Measurements from ENCODE around the gene SOCS6. TPM values are rescaled to one million over a fixed set of nuclear protein-coding genes. Genes with fewer than 3 reads are reported as not detected.

The SOCS6 gene
- total RNA-seq, 1 experiment from 2014 or later, result 53.4 TPM

DNA sequence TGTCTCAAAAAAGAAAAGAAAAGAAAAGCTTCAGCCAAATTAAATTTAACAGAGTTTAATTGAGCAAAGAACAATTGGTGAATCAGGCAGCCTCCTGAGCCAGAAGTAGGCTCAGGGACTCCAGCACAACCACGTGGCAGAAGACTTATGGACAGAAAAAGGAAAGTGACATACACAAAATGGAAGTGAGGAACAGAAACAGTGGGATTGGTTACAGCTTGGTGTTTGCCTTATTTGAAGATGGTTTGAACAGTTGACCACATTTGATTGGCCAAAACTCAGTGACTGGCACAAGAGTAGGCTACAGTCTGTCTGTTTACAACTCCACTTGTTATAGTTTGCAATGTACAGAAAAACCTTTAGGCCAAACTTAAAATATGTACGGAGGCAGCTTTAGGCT is 83.1 kb downstream of the SOCS6 start:
- intact Hi-C loops (cut with micrococcal nuclease), result loop anchor here (2.0 to 5.0 kb wide), 2 partner anchors 51 to 190 kb away; no protein-coding TSS in a partner anchor
- POLR2A ChIA-PET, result interaction anchor here (1.0 to 4.9 kb wide), 7 partner anchors 9 to 85 kb away, joined by 3 to 50 read pairs (median 15); no protein-coding TSS in a partner anchor
- DNase-seq (ENCODE audit: low read depth, low spot score) (no peak), ATAC-seq (no peak)
- BruUV-seq (replicated peaks), result TSS peak; percentile 28
- H3K27ac ChIP-seq (ENCODE audit: low read depth, low read length), result peak overlapping the region; percentile 92
- no peaks in the 10 kb centered on the region for H3K27me3 ChIP-seq (ENCODE audit: insufficient read depth, low read length)
- H3K79me2 ChIP-seq (ENCODE audit: insufficient read depth, low read length), result no peaks in the 10 kb centered on the region
- TF ChIP-seq EZH2 (IDR thresholded peaks at IDR 0.05), result no peak
- no peak for TF ChIP-seq CEBPB (IDR thresholded peaks at IDR 0.05; ENCODE audit: low read depth)
- no peak for TF ChIP-seq TCF7L2 (IDR thresholded peaks at IDR 0.05; ENCODE audit: borderline replicate concordance, extremely low read depth, insufficient read depth, insufficient read length)
- no peak for TF ChIP-seq SP1 (IDR thresholded peaks at IDR 0.05; ENCODE audit: low read depth)
- 0 out of 2 replicates have a peak, but pooled peaks have one; percentile 8 for TF ChIP-seq POLR2AphosphoS5 (IDR thresholded peaks at IDR 0.05; ENCODE audit: low read depth, low read length)
- H3K9me3 ChIP-seq (ENCODE audit: control insufficient read depth in 1 of 2, insufficient read depth in 1 of 2, low read depth in 1 of 2, low read length in 2 of 2), result no peaks in the 10 kb centered on the region
- H3K4me3 ChIP-seq (replicated peaks in 1 of 2; ENCODE audit: low read depth in 1 of 2, low read length in 2 of 2), result no peak overlapping the region
- H3K9ac ChIP-seq (ENCODE audit: low read length), result peak overlapping the region; percentile 72
- H4K20me1 ChIP-seq (ENCODE audit: insufficient read depth), result no peaks in the 10 kb centered on the region
- H3K4me2 ChIP-seq (ENCODE audit: low read length), result peak overlapping the region; percentile 69
- no peak overlapping the region for H2AFZ ChIP-seq (ENCODE audit: low read depth, low read length, poor library complexity, severe bottlenecking)
- CTCF ChIA-PET, result interaction anchor here (1.2 to 1.8 kb wide), 3 partner anchors 14 to 177 kb away, joined by 3 to 7 read pairs (median 3); no protein-coding TSS in a partner anchor
- H3K36me3 ChIP-seq (ENCODE audit: control insufficient read depth in 1 of 2, insufficient read depth in 2 of 2, low read length in 2 of 2), result no peaks in the 10 kb centered on the region; a peak in 1 of 4 replicates
- no peaks in the 10 kb centered on the region for H3K9me2 ChIP-seq (ENCODE audit: insufficient read depth)
- H3K4me1 ChIP-seq (ENCODE audit: control insufficient read depth in 1 of 2, insufficient read depth in 2 of 2, low read length in 2 of 2), result peaks cover 86 to 95% of the 10 kb centered on the region in 2 experiments
- RAD21 ChIA-PET (ENCODE audit: low non-redundant PET in 1 of 2, low total read pairs in 2 of 2, uncharacterized antibody in 2 of 2, unreplicated experiment in 2 of 2), result interaction anchor here in 1 of 2 experiments (1.2 kb wide), 1 partner anchor 50 kb away, joined by 4 read pairs; no protein-coding TSS in a partner anchor

DNA sequence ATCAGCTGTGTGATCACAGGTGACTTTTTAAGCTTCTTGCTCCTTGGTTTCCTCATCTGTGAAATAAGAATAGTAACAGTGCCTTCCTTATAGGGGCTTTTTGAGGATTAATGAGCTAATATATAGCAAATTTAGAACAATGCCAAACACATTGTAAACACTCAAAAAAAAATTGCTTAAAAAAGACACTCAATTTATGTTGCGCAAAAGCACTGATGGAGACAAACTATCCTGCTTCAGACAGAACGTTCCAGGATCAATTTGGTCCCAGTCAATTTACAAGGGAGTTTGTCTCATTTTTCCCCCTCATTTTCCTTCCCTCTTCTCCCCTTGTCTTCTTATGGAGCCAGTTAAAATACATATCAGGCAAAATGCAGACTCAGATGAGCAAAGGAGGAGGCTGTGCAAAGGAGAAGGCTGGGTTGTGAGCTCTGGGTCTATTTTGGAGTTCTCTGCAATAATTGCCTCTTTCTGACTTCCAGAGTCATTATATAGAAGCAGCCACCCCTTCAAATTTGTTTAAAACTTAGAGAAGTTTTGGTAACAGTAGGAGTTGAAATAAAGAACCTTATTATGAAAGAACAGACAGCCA is 83.7 kb downstream of the SOCS6 start:
- Histone ChIP-seq H3K9me2 (ENCODE audit: insufficient read depth) (no peaks in the 10 kb centered on the region), H3K27me3 (ENCODE audit: insufficient read depth, low read length) (no peaks in the 10 kb centered on the region), H2AFZ (ENCODE audit: low read depth, low read length, poor library complexity, severe bottlenecking) (no peak overlapping the region), H3K36me3 (ENCODE audit: control insufficient read depth in 1 of 2, insufficient read depth in 2 of 2, low read length in 2 of 2) (no peaks in the 10 kb centered on the region; a peak in 1 of 4 replicates), H4K20me1 (ENCODE audit: insufficient read depth) (no peaks in the 10 kb centered on the region), H3K27ac (ENCODE audit: low read depth, low read length) (peak overlapping the region; percentile 92), H3K4me3 (replicated peaks in 1 of 2; ENCODE audit: low read depth in 1 of 2, low read length in 2 of 2) (peak overlapping the region in 1 of 2 experiments; percentile 27; a peak in 2 of 4 replicates), H3K4me2 (ENCODE audit: low read length) (peak overlapping the region; percentile 69), H3K9me3 (ENCODE audit: control insufficient read depth in 1 of 2, insufficient read depth in 1 of 2, low read depth in 1 of 2, low read length in 2 of 2) (no peaks in the 10 kb centered on the region), H3K79me2 (ENCODE audit: insufficient read depth, low read length) (no peaks in the 10 kb centered on the region), H3K9ac (ENCODE audit: low read length) (peak overlapping the region; percentile 72), H3K4me1 (ENCODE audit: control insufficient read depth in 1 of 2, insufficient read depth in 2 of 2, low read length in 2 of 2) (peaks cover 86 to 95% of the 10 kb centered on the region in 2 experiments)
- ChIA-PET RAD21 (ENCODE audit: low non-redundant PET in 1 of 2, low total read pairs in 2 of 2, uncharacterized antibody in 2 of 2, unreplicated experiment in 2 of 2) (interaction anchor here (0.9 to 1.3 kb wide), 5 partner anchors 11 to 50 kb away, joined by 3 to 5 read pairs (median 3); no protein-coding TSS in a partner anchor), POLR2A (interaction anchor here (1.0 to 4.9 kb wide), 11 partner anchors 10 to 86 kb away, joined by 3 to 50 read pairs (median 7); no protein-coding TSS in a partner anchor), CTCF (interaction anchor here (1.0 to 1.8 kb wide), 4 partner anchors 12 to 177 kb away, joined by 3 to 7 read pairs (median 5); no protein-coding TSS in a partner anchor)
- DNase-seq (ENCODE audit: low read depth, low spot score) (no peak), ATAC-seq (peak; percentile 8)
- TSS peak; percentile 84 for BruUV-seq (replicated peaks)
- TF ChIP-seq JUND (IDR thresholded peaks at IDR 0.05) (no peak), TCF7L2 (IDR thresholded peaks at IDR 0.05; ENCODE audit: borderline replicate concordance, extremely low read depth, insufficient read depth, insufficient read length) (no peak), EZH2phosphoT487 (IDR thresholded peaks at IDR 0.05; ENCODE audit: borderline replicate concordance) (no peak)
- intact Hi-C loops (cut with micrococcal nuclease), result loop anchor here (5.0 kb wide), 1 partner anchor 190 kb away; no protein-coding TSS in a partner anchor

All from HCT116 (cell line).